PC-3 (cell line): ENCODE measurements around the gene CYBC1.

Source experiments
- CTCF ChIP-seq: fragments of 300-600 bp; sonication (generic); conservative IDR thresholded peaks from 2 replicates; pipeline ENCODE4 v1.5.1; 2017; ENCODE audit warnings: antibody characterized with exemption, low read depth, mild to moderate bottlenecking, low read length
- EZH2 ChIP-seq: fragments of 300-600 bp; sonication (generic); IDR thresholded peaks from one replicate; pipeline ENCODE4 v1.6.1; 2017; ENCODE audit warnings: antibody characterized with exemption, mild to moderate bottlenecking, low read length; ENCODE audit not compliant: unreplicated experiment
- EZH2phosphoT487 ChIP-seq: fragments of 300-600 bp; sonication (generic); IDR thresholded peaks from 2 replicates; pipeline ENCODE4 v1.6.1; 2018; ENCODE audit warnings: mild to moderate bottlenecking, antibody characterized with exemption, low read length, borderline replicate concordance

- TF ChIP-seq CTCF (no peak), EZH2phosphoT487 (no peak), EZH2 (no peak)
Measured at GRCh38 chr17:82449883-82450356, 632 bp downstream of the CYBC1 start.
